SKM-1 (cell line): ENCODE data around the gene TMEM143.
A peak's percentile ranks its signal among the peaks of the same experiment; 100 is the strongest.
"Not testable (repeated sequence)": the region's sequence is repeated elsewhere in the genome, so short reads cannot be mapped to it uniquely, and the experiment has no call there.

Source experiments
- DNase-seq: peaks from one replicate; lab custom pipeline; 2025; ENCODE audit not compliant: unreplicated experiment; lab: John Stamatoyannopoulos, UW

Gene TMEM143

DNA sequence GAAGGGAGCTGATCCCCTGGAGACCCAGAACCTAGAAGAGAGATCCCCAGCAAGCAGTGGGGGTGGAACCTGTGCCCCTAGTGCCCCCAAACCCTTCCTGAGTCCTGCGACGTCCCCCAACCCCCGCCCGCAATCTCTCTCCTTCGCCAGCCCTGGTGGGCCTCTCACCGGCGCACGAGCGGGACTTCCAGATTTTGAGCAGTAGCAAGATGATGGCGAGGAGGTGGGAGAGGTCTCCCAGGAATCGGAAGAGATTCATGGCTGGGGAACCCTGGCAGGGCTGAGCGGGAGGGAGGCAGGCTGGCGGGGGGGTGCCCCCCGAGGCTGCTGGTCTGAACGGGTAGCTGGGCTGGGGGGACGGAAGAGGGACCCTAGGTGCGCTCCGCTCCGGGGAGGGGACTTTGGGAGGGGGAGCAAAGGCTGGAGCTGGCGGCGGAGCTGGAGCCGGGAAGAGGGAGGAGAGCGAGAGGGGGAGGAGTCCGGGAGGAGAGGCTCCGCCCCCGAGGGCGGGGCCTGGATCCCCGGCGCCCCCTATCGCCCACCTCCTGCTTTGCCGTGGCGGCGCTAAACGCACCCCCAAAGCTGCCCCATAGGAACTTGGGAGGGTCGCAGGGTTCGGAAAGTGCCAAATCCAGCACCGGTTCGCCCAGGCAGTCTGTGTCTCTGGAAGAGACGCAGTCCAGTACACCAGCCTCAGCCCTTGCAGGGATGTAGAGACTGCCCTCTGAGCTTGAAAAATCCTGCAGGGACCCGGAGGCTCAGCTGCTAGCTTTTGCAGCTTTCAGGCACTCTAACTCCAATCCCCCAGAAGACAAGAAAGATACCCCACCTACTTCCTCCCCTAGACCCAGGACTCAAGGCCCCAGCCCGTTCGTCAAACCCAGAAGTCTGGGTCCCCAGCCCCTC, 27.6 kb upstream of the TMEM143 start, which contains the start of gene KDELR1:
Gene KDELR1, minus strand, starts transcription at position 452 of the 906 bp plus-strand sequence. Its CDS starts 193 bp downstream, at position 259.
- DNase-seq, result peak; percentile 2

DNA sequence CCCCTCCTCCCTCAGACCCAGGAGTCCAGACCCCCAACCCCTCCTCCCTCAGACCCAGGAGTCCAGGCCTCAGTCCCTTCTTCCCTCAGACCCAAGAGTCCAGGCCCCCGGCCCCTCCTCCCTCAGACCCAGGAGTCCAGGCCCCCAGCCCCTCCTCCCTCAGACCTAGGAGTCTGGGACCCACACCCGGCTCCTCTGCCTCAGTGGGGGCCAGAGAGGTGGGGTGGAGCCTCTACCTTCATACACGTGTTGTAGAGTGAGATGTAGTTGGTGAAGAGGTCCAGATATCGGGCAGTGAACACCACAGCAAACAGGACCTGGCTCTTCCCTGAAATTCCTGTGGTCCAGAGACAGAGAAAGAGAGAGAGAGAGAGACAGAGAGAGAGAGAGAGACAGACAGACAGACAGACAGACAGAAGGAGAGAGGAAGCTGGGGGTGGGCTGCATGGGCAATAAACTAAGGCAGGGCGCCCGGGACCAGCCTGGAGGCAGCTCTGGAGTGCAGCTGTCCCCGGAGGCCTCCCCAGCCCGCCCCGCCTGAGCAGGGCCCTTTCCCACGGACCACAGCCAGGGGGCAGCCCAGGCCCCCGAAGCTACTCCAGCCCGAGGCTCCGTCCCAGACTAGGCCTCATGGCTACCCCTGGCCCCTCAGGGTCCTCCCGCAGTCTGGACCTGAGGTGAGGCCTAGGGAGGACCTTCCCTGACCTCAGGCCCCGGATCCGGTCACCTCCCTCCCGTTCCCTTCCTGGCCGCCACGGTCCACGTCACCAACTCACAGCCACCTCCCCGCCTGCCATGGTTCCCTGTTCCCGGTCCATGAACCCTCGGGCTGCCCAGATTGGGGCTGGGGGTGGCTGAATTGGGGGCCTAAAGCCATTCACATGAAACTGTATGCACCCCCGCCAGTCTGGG, 26.7 kb upstream of the TMEM143 start:
- no peak for DNase-seq

DNA sequence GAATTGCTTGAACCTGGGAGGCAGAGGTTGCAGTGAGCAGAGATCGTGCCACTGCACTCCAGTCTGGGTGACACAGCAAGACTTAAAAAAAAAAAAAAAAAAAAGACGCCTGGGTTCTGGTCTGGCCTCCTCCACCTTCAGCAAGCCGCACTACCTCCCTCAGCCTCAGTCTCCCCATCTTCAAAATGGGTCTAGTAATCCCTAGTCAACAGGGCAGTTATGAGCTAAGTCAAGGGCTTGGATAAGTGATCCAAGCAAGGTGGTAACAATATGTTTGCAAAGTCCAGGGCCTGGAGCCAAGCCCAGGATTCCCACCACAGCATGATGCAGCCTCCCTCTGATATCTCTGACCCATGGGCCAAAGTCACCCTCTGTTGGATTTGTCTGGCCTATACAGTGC, 23.2 kb upstream of the TMEM143 start:
- no peak for DNase-seq

DNA sequence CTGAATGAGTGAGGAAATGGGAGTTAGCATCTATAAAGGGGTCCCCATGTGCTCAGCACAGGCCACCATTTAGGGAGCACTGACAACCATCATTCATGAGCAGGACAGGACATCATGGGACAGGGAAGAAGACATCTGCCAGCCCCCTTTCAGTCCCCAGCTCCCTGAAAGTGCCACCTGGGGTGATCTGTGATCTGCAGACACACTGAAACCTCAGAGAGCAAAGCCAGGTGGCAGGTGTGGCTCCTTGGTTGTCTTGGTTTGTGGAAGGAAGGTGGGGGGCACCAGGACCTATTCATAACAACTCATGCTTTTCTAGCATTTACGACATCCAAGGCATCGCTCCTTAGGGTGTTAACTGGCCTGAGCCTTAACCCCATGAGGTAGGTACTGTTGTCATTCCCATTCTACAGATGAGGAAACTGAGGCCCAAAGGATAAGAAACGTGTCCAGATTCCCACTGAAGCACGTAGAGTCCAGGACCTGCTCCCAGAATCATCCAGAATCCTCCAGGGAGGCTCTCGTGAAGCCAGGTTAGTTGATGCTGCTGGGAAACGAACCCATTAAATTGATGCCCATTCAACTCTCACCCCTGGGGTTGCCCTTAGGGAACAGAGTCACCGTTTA, 21.8 kb upstream of the TMEM143 start:
- no peak for DNase-seq

DNA sequence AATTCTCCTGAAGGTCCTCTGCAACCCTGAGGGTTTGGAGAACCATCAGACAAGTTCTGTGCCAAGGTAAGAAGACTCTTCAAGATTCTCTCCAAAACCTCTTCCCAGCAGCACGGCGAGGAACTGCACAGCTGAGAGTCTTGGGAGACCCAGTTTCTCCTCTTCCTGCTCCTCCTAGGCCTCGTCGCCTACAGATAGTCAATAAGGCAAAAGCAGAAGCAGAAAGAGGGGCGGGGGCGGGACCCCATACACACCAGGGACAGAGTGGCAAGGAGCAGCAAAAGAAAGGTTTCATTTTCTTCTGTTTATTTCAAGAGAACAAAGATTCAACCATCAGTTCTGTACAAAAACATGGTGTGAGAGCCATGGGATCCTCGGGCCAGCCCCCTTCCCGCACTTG, 18.5 kb upstream of the TMEM143 start:
- DNase-seq, result no peak

DNA sequence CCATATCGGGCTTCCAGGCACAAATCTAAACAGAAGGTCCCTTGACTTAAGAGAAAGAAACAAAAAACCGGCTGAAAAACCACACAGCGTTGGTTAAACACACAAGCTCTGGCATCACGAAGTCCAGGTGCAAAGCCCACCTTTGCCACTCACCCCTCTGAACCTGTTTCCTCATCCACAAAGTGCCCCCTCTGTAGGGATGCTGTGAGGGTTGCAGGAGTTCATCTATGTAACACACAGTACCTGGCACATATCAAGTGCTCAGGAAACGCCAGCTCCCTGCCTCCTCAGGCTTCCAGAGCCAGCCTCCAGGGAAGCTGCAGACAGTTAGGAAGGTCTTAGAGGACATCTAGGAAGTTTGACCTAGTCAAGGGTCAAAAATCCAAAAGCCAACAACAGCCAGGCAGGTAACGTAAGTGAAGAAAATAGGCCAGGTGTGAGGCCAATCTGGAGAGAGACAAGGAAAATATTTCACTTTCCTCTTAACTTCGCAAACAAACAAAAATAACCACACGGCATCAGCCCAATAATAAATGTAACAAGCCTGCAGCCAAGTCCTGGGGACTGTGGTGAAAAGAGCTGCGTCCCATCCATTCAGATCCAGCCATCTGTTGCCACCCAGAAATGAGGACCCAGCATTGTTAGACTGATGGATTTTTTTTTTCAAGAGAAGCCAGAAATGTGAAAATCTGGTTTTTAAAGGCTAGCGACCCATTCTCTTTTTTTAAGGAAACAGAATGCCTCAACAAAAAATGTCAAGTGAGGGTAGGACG, 17.6 kb upstream of the TMEM143 start:
- no peak for DNase-seq

DNA sequence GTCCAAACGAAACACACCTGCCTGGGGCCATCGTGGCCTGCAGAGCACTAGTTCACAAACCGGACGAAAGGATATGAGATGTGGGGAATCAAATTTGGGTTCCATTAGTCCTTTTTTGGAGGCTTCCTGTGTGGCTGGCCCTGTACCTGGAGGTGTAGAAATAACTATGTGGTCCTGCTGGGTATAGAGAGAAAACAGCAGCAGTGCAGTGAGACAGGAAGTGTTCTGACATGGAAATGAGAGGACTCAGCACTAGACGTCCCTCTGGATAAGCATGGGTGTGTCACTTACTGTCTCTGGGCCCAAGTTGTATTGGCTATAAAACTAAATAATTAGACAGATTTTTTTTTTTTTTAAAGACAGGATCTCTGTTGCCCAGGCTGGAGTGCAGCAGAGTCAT, 15.3 kb upstream of the TMEM143 start:
- no peak for DNase-seq

DNA sequence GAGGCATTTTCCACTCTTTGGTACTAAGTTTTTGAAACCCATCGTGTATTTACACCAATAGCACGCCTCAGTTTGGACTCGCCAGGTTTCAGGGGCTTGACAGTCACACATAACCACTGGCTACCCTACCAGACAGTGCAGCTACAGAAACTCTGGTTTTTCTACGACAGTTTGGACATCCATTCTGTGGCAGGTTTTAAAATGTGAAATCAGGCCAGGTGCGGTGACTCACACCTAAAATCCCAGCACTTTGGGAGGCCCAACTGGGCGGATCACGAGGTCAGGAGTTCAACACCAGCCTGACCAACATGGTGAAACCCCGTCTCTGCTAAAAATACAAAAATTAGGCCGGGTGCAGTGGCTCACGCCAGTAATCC, 14.4 kb upstream of the TMEM143 start:
- no peak for DNase-seq

DNA sequence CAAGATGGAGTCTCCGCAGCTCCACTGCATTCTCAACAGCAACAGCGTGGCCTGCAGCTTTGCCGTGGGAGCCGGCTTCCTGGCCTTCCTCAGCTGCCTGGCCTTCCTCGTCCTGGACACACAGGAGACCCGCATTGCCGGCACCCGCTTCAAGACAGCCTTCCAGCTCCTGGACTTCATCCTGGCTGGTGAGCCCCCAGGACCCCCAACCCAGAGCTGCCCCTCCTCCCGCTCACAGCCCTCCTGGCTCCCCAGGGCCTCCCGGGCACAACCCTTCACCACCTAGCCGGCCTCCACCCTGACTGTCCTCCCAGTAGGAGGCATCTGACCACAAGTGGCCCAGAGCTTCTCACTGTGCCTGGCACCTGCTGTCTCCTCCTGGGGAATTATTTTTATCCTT, 9.8 kb upstream of the TMEM143 start:
- no peak for DNase-seq

DNA sequence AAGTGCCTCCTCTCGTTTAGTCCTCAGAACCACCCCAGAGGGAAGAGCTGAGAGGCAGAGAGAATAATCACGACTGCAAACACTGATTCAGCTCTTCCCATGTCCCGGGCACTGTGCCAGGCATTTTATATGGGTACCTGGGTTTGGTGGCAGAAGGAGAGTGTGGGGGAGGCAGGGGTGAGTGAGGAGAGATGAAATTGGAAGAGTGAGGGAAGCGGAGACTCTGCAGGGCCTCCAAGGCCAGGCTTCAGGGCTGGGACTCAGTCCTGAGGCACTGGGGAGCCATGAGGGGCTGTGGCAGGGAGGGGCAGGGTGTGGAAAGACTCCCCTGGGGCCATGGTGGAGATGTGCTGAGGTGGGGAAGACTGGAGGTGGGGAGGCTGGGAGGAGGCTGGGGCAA, 9.2 kb upstream of the TMEM143 start:
- no peak for DNase-seq

DNA sequence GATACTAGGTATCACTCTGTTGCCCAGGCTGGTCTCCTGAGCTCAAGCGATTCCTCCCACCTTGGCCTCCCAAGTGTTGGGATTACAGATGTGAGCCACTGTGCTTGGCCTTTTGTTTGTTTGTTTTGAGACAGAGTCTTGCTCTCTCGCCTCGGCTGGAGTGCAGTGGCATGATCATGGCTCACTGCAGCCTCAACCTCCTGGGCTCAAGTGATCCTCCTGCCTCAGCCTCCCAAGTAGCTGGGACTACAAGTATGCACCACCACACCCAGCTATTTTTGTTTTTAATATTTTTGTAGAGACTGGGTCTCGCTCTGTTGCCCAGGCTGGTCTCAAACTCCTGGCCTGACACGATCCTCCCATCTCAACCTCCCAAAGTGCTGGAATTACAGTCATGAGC, 8.0 kb upstream of the TMEM143 start:
- DNase-seq, result not testable (repeated sequence)

DNA sequence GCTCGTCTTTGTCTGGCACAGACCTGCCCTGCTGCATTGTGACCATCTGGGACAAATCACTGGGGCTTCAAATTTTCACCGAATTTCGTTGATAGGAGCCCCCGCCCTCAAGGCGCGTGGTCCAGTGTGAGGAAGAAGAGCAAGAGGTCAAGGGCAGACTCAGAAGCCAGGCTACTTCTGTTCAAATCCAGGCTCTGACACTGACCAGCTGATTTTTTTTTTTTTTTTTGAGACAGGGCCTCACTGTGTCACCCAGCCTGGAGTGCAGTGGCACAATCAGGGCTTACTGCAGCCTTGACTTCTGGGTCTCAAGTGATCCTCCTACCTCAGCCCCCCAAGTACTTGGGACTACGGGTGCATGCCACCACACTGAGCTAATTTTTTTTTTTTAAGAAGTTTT, 7.6 kb upstream of the TMEM143 start:
- DNase-seq, result no peak

DNA sequence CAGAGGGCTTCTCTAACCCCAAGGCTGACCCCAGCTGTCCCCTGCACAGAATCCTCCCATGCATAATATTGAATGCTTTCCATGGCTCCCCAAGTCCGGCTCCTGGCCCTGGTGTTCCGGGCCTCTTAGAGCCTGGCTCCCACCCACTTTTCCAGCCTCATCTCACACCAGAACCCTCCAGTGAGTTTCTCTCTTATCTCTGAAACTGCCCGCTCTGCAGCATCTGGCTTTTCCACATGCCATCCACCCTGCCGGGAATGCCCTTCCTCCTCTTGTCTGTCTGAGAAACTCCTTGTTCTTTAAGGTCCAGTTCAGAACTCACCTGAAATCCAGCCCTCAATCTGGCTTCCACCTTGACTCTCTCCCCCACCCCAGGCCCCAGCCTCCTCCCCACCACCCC, 7.2 kb upstream of the TMEM143 start:
- no peak for DNase-seq

DNA sequence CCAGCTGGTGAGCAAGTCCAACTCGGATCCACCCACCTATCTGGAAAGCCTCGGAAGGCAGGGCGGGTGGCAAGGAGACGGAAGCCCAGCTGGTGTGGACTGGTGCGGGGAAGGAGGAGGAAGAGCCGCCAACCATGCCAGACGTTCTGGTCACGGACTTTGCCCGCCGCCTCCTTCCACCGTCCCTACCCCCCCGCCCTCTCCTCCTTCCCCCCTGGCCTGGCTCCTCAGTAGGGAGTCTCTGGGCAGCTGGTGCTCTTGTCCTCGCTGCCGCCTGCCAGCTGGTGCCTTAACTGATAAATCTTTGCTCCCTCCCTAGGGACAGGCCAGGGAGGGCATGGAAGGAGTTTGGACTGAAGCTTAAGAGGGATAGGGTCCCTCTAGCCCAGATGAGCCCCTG, 5.2 kb upstream of the TMEM143 start:
- DNase-seq, result no peak

DNA sequence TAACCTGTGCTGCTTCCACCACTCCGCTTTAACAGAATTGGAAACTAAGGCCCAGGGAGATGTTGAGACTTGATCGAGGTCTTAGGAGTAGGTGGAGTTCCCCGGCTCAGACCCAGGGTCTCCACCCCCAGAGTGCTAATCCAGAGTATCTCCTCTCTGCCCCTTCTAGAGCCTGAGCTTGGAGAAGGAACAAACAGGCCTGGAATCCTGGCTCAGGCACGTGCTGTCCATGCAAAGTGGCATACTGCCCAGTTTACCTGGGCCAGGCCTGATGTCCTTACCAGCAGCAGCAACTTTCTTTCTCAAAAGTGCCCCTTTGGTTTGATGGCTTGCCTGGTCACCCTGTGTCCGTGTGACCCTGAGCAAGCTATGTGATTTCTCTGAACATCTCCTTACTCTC, 4.1 kb upstream of the TMEM143 start:
- DNase-seq, result no peak

DNA sequence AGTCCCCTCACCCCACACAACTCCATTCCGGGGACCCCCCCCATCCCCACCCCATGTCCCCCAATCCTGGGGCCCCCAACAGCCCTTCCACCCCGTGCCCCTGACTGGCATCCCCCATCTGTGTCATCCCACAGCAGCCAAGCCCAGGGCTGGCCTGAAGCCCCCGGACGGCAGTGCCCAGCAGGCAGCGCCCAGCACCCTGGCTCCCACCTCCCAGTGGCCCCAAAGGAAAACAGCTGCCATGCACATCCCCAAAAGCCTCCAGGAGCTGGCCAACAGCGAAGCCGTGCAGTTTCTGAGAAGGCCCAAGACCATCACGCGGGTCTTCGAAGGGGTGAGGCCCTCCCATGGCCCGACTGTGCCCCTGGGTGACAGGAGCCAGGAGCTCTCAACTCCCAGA, 1.9 kb upstream of the TMEM143 start:
- DNase-seq, result no peak

DNA sequence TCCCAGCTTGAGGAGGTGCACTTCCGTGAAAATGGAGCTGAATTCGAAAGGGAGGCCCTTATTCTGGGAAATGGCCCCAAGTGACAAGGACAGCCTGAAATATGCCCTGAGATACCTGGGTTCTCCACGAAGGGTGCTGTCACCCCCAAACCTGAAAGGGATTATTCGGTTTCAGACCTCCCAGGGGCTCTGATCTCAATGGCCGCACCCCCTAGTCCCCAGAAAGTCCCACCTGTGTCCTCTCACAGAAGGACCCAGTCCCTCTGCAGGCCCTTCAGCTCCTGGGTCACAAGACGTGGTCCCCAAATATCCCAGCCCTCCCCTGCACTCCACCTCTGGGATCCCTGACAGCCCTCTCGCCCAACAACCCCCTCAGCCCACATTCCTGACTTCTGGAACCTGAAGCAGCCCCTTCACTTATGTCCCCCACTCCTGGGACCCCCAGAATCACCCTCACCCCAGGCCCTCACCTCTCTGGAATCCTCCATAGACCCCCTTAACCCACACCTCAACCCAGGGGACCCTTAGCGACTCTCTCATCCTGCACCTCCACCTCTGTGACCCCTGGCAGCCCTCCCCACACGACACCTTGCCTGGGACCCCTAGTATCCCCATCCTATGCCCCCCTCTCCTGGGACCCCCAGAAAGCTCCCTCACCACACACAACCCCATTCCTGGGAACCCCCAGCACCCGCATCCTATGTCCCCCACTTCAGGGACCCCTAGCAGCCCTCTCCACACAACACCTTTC, 1.0 kb upstream of the TMEM143 start:
- DNase-seq, result no peak

DNA sequence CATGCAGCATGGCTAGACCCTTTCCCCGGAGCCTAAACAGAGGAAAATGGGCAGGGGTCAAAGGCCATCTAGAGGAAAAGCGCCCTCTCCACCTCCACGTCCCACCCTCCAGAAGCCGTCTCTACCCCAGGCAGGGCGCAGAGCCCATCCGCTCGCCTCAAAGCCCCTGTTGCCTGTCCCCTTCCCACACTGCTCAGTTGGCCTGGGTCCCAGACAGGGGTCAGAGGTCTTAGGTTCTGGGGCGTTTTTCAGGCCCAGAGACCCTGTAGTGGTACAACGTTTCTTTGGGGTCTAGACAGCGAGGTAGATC, 285 bp downstream of the TMEM143 start:
- no peak for DNase-seq

DNA sequence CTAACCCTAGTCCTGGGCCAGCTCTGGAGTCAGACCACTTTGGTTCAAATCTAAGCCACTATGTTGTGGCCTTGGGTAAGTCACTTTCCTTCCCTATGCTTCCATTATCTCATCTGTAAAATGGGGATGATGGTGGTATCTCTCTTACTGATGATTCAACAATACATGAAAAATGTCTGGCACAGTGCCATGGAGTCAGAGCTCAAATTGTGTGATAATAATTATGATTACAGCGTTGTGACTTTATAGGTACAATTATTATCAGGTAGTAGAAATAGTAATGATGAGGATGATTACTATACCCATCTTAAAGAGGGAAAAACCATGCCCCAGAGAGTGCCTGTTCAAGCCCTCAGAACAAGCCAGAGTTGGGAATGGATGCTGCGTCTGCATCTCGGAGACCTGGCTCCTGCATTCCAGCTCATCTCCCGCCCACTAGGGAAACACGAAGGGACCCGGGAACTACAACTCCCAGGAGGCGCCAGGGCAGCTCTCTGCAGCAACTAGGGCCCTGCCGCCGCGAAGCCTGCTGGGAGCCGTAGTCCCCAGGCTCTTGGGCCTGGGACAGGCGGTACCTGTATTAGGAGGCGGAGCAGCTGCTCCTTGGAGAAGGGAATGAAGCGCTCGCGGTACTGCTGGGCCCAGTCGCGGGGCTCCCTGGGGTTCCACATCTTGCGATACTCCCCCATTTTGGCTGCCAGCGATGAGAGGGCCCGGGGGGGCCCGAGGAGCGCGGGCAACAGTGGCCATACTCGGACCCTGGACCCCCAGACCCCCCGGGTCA, 832 bp downstream of the TMEM143 start:
- peak; percentile 29 for DNase-seq
